ENCODE measurements around the gene CKLF. TPM values are rescaled to one million over a fixed set of nuclear protein-coding genes. Genes with fewer than 3 reads are reported as not detected.

CKLF gene
- total and polyA plus RNA-seq, 4 donors: 9.5 to 36.1 (median 21.5) TPM

GRCh38 chr16:66592241-66592640 lies 39.9 kb downstream of the CKLF start:
- no peaks in the 10 kb centered on the region for H3K9me3 ChIP-seq (ENCODE audit: control insufficient read depth in 4 of 4, low read length in 3 of 4)
- H3K36me3 ChIP-seq (ENCODE audit: control insufficient read depth in 4 of 4, insufficient read depth in 3 of 4, low read depth in 1 of 4, low read length in 3 of 4): no peaks in the 10 kb centered on the region
- DNase-seq (ENCODE audit: low spot score): no peak
- H3K27ac ChIP-seq (ENCODE audit: low read depth in 1 of 2, low read length in 2 of 2): no peak overlapping the region
- 96% methylated on average over 3 of the region's 3 CpGs for WGBS
- H3K4me3 ChIP-seq (ENCODE audit: low read depth in 1 of 3, low read length in 3 of 3): no peak overlapping the region
- no peaks in the 10 kb centered on the region for H3K27me3 ChIP-seq (ENCODE audit: control insufficient read depth in 4 of 4, insufficient read depth in 4 of 4, low read length in 3 of 4)
- TF ChIP-seq HNF4G (IDR thresholded peaks at IDR 0.05) (no peak), TAF1 (conservative IDR thresholded peaks at IDR 0.05) (no peak), JUND (IDR thresholded peaks at IDR 0.05) (no peak), CTCF (IDR thresholded peaks at IDR 0.05; ENCODE audit: low read depth, low read length, missing input control) (no peak), FOXA2 (IDR thresholded peaks at IDR 0.05) (no peak), NR2F2 (IDR thresholded peaks at IDR 0.05) (no peak)
- TF ChIP-seq, protein P1, sequence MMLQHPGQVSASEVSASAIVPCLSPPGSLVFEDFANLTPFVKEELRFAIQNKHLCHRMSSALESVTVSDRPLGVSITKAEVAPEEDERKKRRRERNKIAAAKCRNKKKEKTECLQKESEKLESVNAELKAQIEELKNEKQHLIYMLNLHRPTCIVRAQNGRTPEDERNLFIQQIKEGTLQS (IDR thresholded peaks at IDR 0.05): no peak
- no peaks in the 10 kb centered on the region for H3K4me1 ChIP-seq (ENCODE audit: control insufficient read depth in 4 of 4, insufficient read depth in 4 of 4, low read length in 3 of 4)
- no peak overlapping the region for H3K9ac ChIP-seq (ENCODE audit: low read depth in 1 of 2, low read length in 2 of 2)

DNA sequence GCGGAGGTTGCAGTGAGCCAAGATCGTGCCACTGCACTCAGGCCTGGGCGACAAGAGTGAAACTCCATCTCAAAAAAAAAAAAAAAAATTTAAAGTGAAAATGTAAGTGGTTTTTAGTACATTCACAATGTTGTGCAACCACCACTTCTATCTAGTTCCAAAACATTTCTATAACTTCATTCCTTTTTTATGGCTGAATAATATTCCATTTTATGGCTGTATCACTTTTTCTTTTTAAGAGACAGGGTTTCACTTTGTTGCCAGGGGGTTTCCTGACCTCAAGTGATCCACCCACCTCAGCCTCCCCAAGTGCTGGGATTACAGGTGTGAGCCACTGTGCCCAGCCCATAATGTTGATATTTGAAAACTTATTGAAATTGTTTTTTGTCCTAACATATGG lies 40.4 kb downstream of the CKLF start:
- Histone ChIP-seq H3K36me3 (ENCODE audit: control insufficient read depth in 4 of 4, insufficient read depth in 3 of 4, low read depth in 1 of 4, low read length in 3 of 4) (no peaks in the 10 kb centered on the region), H3K4me3 (ENCODE audit: low read depth in 1 of 3, low read length in 3 of 3) (no peak overlapping the region), H3K4me1 (ENCODE audit: control insufficient read depth in 4 of 4, insufficient read depth in 4 of 4, low read length in 3 of 4) (no peaks in the 10 kb centered on the region), H3K27ac (ENCODE audit: low read depth in 1 of 2, low read length in 2 of 2) (no peak overlapping the region), H3K9me3 (ENCODE audit: control insufficient read depth in 4 of 4, low read length in 3 of 4) (no peaks in the 10 kb centered on the region), H3K9ac (ENCODE audit: low read depth in 1 of 2, low read length in 2 of 2) (no peak overlapping the region), H3K27me3 (ENCODE audit: control insufficient read depth in 4 of 4, insufficient read depth in 4 of 4, low read length in 3 of 4) (no peaks in the 10 kb centered on the region)
- WGBS: 100% methylated on average over 3 of the region's 3 CpGs
- no peak for DNase-seq (ENCODE audit: low spot score)
- TF ChIP-seq JUND (IDR thresholded peaks at IDR 0.05) (no peak), HNF4A (conservative IDR thresholded peaks at IDR 0.05) (no peak)

DNA sequence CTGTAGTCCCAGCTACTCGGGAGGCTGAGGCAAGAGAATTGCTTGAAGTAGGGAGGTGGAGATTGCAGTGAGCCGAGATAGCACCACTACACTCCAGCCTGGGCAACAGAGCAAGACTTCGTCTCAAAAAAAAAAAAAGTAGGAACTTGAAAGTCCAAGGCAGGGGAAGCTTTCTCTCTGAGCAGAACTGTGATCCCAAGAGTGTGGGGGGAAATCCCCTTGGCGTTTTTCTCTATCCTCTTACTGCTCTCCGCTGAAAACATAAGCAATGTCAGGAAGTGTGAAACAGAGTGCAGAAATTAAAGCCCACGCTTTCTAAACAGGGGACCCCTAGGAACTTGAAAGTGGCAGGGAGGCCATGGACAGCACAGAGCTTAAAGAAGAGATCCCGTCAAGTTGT lies 42.4 kb downstream of the CKLF start:
- H3K4me1 ChIP-seq (ENCODE audit: control insufficient read depth in 4 of 4, insufficient read depth in 4 of 4, low read length in 3 of 4): no peaks in the 10 kb centered on the region
- H3K27ac ChIP-seq (ENCODE audit: low read depth in 1 of 2, low read length in 2 of 2): no peak overlapping the region
- TF ChIP-seq CTCF (IDR thresholded peaks at IDR 0.05; ENCODE audit: low read depth, low read length, missing input control) (no peak), TAF1 (conservative IDR thresholded peaks at IDR 0.05) (no peak), REST (IDR thresholded peaks at IDR 0.05) (no peak), RAD21 (IDR thresholded peaks at IDR 0.05) (no peak), FOXA2 (IDR thresholded peaks at IDR 0.05) (no peak), NR2F2 (IDR thresholded peaks at IDR 0.05) (no peak), RXRA (IDR thresholded peaks at IDR 0.05) (no peak), JUND (IDR thresholded peaks at IDR 0.05) (no peak), HNF4G (IDR thresholded peaks at IDR 0.05) (no peak), SP1 (IDR thresholded peaks at IDR 0.05) (no peak), HNF4A (conservative IDR thresholded peaks at IDR 0.05) (no peak), ZBTB33 (IDR thresholded peaks at IDR 0.05) (no peak), GABPA (IDR thresholded peaks at IDR 0.05 in 1 of 2, conservative IDR thresholded peaks at IDR 0.05 in 1 of 2) (no peak), EGR1 (IDR thresholded peaks at IDR 0.05; ENCODE audit: low read depth in 2 of 2) (no peak), YY1 (IDR thresholded peaks at IDR 0.05) (no peak), FOXA1 (IDR thresholded peaks at IDR 0.05) (no peak)
- TF ChIP-seq, protein P1 (IDR thresholded peaks at IDR 0.05): no peak
- TF ChIP-seq, protein P2, sequence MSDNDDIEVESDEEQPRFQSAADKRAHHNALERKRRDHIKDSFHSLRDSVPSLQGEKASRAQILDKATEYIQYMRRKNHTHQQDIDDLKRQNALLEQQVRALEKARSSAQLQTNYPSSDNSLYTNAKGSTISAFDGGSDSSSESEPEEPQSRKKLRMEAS (IDR thresholded peaks at IDR 0.05): no peak
- no peaks in the 10 kb centered on the region for H3K36me3 ChIP-seq (ENCODE audit: control insufficient read depth in 4 of 4, insufficient read depth in 3 of 4, low read depth in 1 of 4, low read length in 3 of 4)
- DNase-seq (ENCODE audit: low spot score): no peak
- H3K9ac ChIP-seq (ENCODE audit: low read depth in 1 of 2, low read length in 2 of 2): no peak overlapping the region
- no peaks in the 10 kb centered on the region for H3K27me3 ChIP-seq (ENCODE audit: control insufficient read depth in 4 of 4, insufficient read depth in 4 of 4, low read length in 3 of 4)
- H3K9me3 ChIP-seq (ENCODE audit: control insufficient read depth in 4 of 4, low read length in 3 of 4): no peaks in the 10 kb centered on the region
- WGBS: 79% methylated on average over 7 of the region's 7 CpGs
- no peak overlapping the region for H3K4me3 ChIP-seq (ENCODE audit: low read depth in 1 of 3, low read length in 3 of 3)

All from liver (tissue), 9 donors.